SH-SY5Y (cell line): ENCODE data around the gene HINT3.

Experiments used
- GATA2 ChIP-seq: IDR thresholded peaks from 2 replicates; pipeline ENCODE4 v1.6.1; 2011; ENCODE audit warnings: mild to moderate bottlenecking, low read depth, low read length
- GATA3 ChIP-seq: IDR thresholded peaks from 2 replicates; pipeline ENCODE4 v1.6.1; 2011; ENCODE audit warnings: low read depth, mild to moderate bottlenecking, low read length, moderate library complexity

DNA sequence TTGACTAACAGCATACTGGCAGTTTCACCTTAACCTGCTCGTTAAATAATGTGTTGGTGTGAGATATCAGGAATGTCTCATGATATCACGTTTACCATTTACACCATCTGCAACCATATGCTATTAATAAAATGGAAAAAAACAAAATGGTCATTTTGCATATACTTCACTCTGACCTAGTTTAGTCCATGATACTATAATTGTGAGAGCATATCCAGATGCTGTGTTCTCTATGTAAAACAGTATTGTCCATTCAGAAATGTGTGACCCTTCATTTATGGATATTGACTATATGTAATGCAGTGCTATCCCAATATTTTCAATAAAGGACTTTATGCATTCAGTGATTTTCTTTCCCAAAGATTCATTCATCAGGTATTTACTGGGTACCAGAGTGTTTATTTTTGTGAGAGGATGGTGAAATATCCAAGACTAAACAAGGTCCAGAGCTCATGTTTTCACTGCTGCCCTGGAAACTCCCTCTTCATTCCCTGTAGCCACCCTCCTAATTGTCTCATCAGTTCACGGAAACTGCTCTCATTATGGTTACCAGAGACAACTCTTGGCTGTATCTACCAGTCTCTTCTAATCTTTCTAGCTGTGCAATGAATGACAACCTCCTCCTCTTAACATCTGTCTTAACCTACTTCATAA, 25.7 kb upstream of the HINT3 start:
- no peak for TF ChIP-seq GATA3
- TF ChIP-seq GATA2, result no peak
